ENCODE measurements around the gene RNGTT.

RNGTT gene

DNA sequence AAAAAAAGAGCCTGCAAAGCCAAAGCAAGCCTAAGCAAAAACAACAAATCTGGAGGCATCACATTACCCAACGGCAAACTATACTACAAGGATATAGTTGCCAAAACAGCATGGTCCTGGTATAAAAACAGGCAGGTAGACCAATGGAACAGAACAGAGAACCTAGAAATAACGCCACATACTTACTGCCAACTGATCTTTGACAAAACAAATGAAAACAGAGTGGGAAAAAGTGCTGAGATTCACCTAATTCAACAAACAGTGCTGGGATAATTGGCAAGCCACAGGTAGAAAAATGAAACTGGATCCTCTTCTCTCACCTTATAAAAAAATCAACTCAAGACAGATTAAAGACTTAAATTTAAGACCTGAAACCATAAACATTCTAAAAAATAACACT, 291.8 kb downstream of the RNGTT start:
- in situ Hi-C loops (cut with HindIII; ENCODE audit: low sequenced_read_pairs), result no loop called here

DNA sequence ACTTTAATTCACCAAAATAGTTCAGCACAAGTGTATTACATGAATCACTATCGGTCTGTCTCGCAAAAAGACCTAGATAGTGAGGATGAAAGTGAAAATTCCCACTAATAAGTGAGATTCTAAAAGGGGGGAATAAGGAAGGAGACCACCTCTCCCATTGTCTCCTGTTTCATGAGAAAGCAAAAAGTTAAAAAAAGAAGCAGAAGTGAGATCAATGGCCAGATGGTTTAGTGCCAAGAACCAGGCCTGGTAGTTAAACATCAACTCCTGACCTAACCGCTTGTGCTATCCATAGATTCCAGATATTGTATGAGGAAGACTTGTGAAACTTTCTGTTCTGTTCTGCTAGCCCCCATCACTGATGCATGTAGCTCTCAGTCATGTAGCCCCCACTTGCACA, 293.0 kb downstream of the RNGTT start:
- in situ Hi-C loops (cut with HindIII; ENCODE audit: low sequenced_read_pairs), result no loop called here

DNA sequence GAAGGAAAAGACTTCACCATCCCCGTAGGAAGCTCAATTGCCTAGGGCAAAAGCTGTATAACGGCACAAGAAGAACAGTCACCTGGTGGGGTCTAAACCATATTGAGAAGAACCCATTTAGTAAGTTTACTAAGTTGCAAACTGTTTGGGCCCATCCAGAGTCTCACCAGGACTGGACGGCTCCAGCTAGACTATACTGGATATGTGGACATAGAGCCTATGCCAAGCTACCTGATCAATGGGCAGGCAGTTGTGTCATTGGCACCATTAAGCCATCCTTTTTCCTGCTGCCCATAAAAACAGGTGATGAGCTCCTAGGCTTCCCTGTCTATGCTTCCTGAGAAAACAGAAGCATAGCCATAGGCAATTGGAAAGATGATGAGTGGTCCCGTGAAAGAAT, 293.9 kb downstream of the RNGTT start:
- in situ Hi-C loops (cut with HindIII; ENCODE audit: low sequenced_read_pairs), result no loop called here

GRCh38 chr6:88666901-88667300, 296.5 kb downstream of the RNGTT start:
- in situ Hi-C loops (cut with HindIII; ENCODE audit: low sequenced_read_pairs), result no loop called here

- in situ Hi-C loops (cut with HindIII; ENCODE audit: low sequenced_read_pairs), result no loop called here
Measured at GRCh38 chr6:88665131-88665530, 298.3 kb downstream of the RNGTT start.

GRCh38 chr6:88663801-88664200, 299.6 kb downstream of the RNGTT start:
- in situ Hi-C loops (cut with HindIII; ENCODE audit: low sequenced_read_pairs), result no loop called here

GRCh38 chr6:88662653-88663174, 300.7 kb downstream of the RNGTT start:
- in situ Hi-C loops (cut with HindIII; ENCODE audit: low sequenced_read_pairs), result no loop called here

GRCh38 chr6:88662163-88662580, 301.2 kb downstream of the RNGTT start:
- in situ Hi-C loops (cut with HindIII; ENCODE audit: low sequenced_read_pairs), result no loop called here

- in situ Hi-C loops (cut with HindIII; ENCODE audit: low sequenced_read_pairs), result no loop called here
Measured at GRCh38 chr6:88661136-88661535, 302.3 kb downstream of the RNGTT start.

DNA sequence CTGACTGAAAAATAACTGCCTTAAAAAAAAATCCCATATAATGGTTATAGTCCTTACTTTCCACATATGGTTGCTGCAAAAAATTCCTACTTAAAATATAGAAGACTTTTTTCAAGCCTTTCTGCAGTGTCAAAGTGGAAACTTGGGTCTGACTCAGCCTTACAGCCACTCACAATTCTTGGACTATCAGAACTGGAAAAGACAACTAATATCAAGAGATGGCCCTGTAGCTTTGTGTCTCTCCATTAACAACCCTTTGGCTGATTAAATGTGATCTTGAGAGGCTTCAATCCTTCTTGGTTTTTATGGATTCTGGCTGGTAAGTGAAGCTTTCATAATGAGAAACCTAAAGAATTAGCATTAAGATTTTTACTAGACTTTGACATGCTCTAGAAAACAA, 307.8 kb downstream of the RNGTT start:
- in situ Hi-C loops (cut with HindIII; ENCODE audit: low sequenced_read_pairs), result no loop called here

- in situ Hi-C loops (cut with HindIII; ENCODE audit: low sequenced_read_pairs), result no loop called here
Measured at GRCh38 chr6:88653936-88654335, 309.5 kb downstream of the RNGTT start.

DNA sequence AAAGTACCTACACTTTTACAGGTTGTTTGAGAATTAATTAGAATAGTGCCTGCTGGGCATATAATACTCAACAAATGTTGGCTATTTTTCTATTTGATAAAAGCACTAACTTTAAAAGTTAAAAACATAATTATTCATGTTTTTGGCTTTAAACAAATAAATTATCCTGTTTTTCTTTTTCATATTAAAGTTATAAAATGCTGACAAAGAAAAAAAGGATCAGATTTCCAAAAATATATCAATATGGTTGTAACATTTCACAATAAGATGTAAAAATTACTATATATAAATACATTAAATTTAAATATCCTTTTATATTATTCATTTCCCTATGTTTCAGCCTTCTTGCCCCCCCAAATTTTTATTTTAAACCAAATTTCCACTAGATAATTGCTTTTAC, 312.0 kb downstream of the RNGTT start:
- in situ Hi-C loops (cut with HindIII; ENCODE audit: low sequenced_read_pairs), result no loop called here

- in situ Hi-C loops (cut with HindIII; ENCODE audit: low sequenced_read_pairs), result no loop called here
Measured at GRCh38 chr6:88650979-88651378, 312.4 kb downstream of the RNGTT start.

DNA sequence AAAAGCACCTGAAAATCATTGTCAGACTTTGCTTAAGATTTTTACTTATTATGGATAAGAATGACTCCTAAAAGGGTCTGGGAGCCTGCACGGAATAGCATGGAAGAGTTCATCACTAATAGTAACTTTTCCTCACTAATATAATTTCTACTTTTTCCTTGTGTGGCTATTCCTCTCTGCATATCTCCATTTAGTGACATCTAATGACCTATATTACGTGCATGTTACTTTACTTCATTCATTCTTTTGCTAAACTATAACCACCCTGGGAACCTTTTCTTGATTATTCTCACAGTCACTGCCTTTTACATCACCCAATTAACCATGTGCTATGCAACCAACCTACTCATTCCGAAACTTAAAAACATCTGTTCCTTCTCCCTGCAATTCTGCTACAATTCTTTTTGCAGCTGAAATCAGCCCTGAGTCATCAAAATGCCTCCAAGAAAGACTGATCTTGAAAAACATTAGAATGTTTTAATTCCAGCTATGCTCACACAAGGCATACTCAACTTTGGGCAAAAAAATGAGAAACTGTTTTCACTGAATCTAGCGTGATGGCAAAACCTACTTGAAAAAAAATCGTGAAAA, 313.3 kb downstream of the RNGTT start:
- in situ Hi-C loops (cut with HindIII; ENCODE audit: low sequenced_read_pairs), result no loop called here

GRCh38 chr6:88641178-88641903, 322.1 kb downstream of the RNGTT start:
- in situ Hi-C loops (cut with HindIII; ENCODE audit: low sequenced_read_pairs), result no loop called here

DNA sequence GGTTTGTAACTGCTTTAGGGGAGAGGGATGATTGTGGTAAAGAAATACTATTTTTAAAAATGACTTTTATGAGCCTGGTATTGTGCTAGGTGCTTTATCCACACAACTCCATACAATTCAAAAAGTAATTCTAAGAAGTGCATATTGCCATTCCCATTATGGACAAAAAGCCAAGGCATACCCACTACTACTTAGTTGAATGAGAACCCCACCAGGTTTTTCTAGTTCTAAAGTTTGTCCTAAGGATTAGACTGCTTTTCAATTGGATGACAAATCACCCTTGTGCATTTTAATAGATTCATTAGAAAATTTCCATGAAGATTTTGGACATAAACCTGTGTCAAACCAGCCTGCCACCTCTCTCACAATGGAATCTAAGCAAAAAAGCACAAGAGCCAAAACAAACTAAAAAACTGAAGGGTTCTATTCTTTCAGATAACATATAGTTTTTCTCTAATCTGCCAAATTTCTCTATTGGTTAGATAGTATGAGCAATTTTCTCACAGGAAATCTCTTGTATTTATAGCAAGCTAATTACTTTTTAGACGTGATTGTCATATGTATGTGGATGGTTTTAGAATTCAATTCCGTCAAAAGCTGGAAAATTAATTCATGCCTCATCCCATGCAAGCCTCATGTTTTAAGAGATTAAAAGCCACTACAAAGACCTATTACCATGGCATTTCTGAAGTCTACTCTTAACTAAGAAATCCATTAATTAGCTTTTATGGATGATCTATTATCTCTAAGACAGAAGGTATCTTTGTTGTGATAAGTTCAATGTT, 325.5 kb downstream of the RNGTT start:
- in situ Hi-C loops (cut with HindIII; ENCODE audit: low sequenced_read_pairs), result no loop called here

DNA sequence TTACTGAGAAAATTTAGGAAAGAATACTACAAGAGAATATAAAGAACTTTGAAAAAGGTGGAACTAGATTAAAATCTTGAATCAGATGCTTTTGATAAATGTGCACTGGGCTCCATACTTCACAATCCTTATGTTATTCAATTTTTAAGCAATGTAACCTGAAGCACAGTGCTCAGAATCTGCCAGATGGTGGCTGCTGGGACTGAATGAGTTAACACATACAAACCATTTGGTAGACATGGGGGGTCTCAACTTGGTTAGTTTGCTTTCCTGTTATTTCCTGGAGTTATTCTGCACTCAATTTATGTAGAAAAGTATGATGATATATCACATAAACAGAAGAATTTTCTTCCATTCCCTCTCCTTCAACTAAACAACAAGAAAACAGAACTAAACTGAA, 326.5 kb downstream of the RNGTT start:
- in situ Hi-C loops (cut with HindIII; ENCODE audit: low sequenced_read_pairs), result no loop called here

- in situ Hi-C loops (cut with HindIII; ENCODE audit: low sequenced_read_pairs), result no loop called here
Measured at GRCh38 chr6:88633782-88634181, 329.6 kb downstream of the RNGTT start.

- in situ Hi-C loops (cut with HindIII; ENCODE audit: low sequenced_read_pairs), result no loop called here
Measured at GRCh38 chr6:88631830-88632229, 331.6 kb downstream of the RNGTT start.

GRCh38 chr6:88629838-88630494, 333.5 kb downstream of the RNGTT start:
- in situ Hi-C loops (cut with HindIII; ENCODE audit: low sequenced_read_pairs), result no loop called here

- in situ Hi-C loops (cut with HindIII; ENCODE audit: low sequenced_read_pairs), result no loop called here
Measured at GRCh38 chr6:88626460-88626859, 337.0 kb downstream of the RNGTT start.

Measured in endothelial cell of hepatic sinusoid (primary cell).